Fibroblast of lung (primary cell): Measurements from ENCODE around the gene CEP128. TPM values are rescaled to one million over a fixed set of nuclear protein-coding genes. Genes with fewer than 3 reads are reported as not detected.

Source experiments
- DNase-seq, 2 donors: peaks; one replicate each; pipeline versions ENCODE4 v3.0.0 to v3.0.0-alpha.2; 2010; ENCODE audit warnings: low read depth in 2 of 2
- H2AFZ ChIP-seq: 2 replicates; pipeline ENCODE4 v1.5.1; 2012; ENCODE audit warnings: low read length, control low read depth, inconsistent platforms
- H3K27ac ChIP-seq: 2 replicates; pipeline ENCODE4 v1.5.1; 2011; ENCODE audit warnings: low read length, control low read depth; ENCODE audit not compliant: insufficient read depth
- H3K27me3 ChIP-seq: 2 replicates; pipeline ENCODE4 v1.5.1; 2011; ENCODE audit warnings: mild to moderate bottlenecking, low read length; ENCODE audit not compliant: control insufficient read depth, insufficient read depth
- H3K36me3 ChIP-seq: 2 replicates; pipeline ENCODE4 v1.5.1; 2011; ENCODE audit warnings: low read length; ENCODE audit not compliant: control insufficient read depth, insufficient read depth
- H3K4me1 ChIP-seq: 2 replicates; pipeline ENCODE4 v1.5.1; 2011; ENCODE audit warnings: low read length; ENCODE audit not compliant: control insufficient read depth, insufficient read depth; ENCODE audit errors: extremely low read depth
- H3K4me2 ChIP-seq: 2 replicates; pipeline ENCODE4 v1.5.1; 2011; ENCODE audit warnings: low read length, control low read depth; ENCODE audit not compliant: insufficient read depth; ENCODE audit errors: extremely low read depth
- H3K4me3 ChIP-seq, 4 experiments: fragments of 200-600 bp in 1 of 4; sonication (generic) in 1 of 4; replicated peaks in 1 of 4; 2 replicates each; pipeline ENCODE4 v1.5.1; 2011 to 2016; ENCODE audit warnings: low read length in 4 of 4, low read depth in 3 of 4, mild to moderate bottlenecking in 3 of 4, control low read depth in 2 of 4, inconsistent platforms in 1 of 4, mixed read lengths in 1 of 4; ENCODE audit not compliant: insufficient read depth in 1 of 4; ENCODE audit errors: control extremely low read depth in 1 of 4
- H3K79me2 ChIP-seq: 2 replicates; pipeline ENCODE4 v1.5.1; 2012; ENCODE audit warnings: mild to moderate bottlenecking, low read length, inconsistent platforms; ENCODE audit not compliant: control insufficient read depth, insufficient read depth
- H3K9ac ChIP-seq: 2 replicates; pipeline ENCODE4 v1.5.1; 2011; ENCODE audit warnings: mild to moderate bottlenecking, low read length, control low read depth; ENCODE audit not compliant: insufficient read depth
- H3K9me3 ChIP-seq: 2 replicates; pipeline ENCODE4 v1.5.1; 2012; ENCODE audit warnings: low read depth, low read length; ENCODE audit not compliant: control insufficient read depth, insufficient read depth
- H4K20me1 ChIP-seq: 2 replicates; pipeline ENCODE4 v1.5.1; 2011; ENCODE audit warnings: low read length; ENCODE audit not compliant: control insufficient read depth, insufficient read depth; ENCODE audit errors: extremely low read depth
- EZH2 ChIP-seq: IDR thresholded peaks from 2 replicates; pipeline ENCODE4 v1.5.1; 2012; ENCODE audit warnings: low read length, control low read depth, mild to moderate bottlenecking; ENCODE audit errors: missing control alignments
- polyA plus RNA-seq, 2 donors: library from polyadenylated mRNA; depleted of rRNA in 1 of 2; stranded (reverse) in 1 of 2; unstranded in 1 of 2; fragments of >200 nt; gene quantifications; 2 replicates each; pipeline ENCODE4 v1.2.1, GENCODE V29; 2011 to 2012; ENCODE audit warnings: missing spikeins in 1 of 2
- total RNA-seq: library from RNA; depleted of rRNA; stranded (reverse); fragments of >200 nt; gene quantifications from 2 replicates; pipeline ENCODE4 v1.2.1, GENCODE V29; 2014
- TF ChIP-seq, protein P1 (sequence below), 2 donors: IDR thresholded peaks in 1 of 2; conservative IDR thresholded peaks in 1 of 2; 1 replicate in 1 of 2; 2 replicates in 1 of 2; pipeline ENCODE4 v1.5.1; 2011 to 2012; ENCODE audit warnings: low read length in 2 of 2, control low read depth in 1 of 2, inconsistent platforms in 1 of 2, low read depth in 1 of 2, mild to moderate bottlenecking in 1 of 2

Gene CEP128
- total and polyA plus RNA-seq, 2 donors (not counting 1 experiment from before 2014, with no cell fraction given) = 1.3 to 7.8 TPM

DNA sequence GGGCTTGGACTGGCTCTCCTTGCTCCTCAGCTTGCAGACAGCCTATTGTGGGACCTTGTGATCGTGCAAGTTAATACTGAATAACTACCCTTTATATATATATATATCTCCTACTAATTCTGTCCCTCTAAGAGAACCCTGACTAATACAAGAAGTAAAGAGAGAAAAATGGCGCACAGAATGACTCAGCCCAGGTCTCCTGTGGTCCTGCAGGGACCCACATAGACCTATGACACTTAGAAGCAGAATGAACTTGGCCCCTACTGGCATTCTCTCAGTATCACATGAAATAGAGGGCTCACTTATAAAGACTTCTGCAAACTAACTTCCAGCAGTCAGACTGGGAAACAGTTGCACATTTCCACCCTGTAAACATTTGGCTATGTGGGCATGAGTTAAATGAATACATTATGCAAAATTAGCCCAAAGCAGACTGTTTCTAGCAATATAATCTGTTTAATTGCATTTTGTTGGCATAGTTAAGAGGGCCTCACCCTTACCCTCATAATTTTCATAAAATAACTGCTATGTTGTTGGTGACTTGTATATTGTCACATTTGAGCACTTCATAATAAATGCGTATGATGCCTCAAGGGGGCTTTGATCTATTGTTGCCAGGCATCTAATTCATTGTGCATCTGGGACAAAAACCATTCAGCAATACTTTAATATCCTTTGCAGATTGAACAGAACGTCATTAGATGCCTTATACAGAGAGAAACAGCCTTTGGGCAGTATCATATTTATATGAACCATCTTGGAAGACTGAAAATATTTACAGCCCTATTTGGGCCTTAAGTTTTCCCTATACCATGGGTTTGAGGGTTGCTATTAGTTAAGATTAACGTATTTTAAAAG lies 380.5 kb downstream of the CEP128 start:
- Histone ChIP-seq H3K27ac (no peak overlapping the region), H3K79me2 (no peaks in the 10 kb centered on the region), H3K9ac (no peak overlapping the region), H3K9me3 (no peaks in the 10 kb centered on the region), H3K4me3 (no peak overlapping the region), H3K27me3 (no peaks in the 10 kb centered on the region), H2AFZ (no peak overlapping the region), H4K20me1 (no peaks in the 10 kb centered on the region), H3K4me1 (no peaks in the 10 kb centered on the region), H3K36me3 (no peaks in the 10 kb centered on the region), H3K4me2 (no peak overlapping the region)
- DNase-seq = no peak
- TF ChIP-seq EZH2 = no peak
- TF ChIP-seq, protein P1, sequence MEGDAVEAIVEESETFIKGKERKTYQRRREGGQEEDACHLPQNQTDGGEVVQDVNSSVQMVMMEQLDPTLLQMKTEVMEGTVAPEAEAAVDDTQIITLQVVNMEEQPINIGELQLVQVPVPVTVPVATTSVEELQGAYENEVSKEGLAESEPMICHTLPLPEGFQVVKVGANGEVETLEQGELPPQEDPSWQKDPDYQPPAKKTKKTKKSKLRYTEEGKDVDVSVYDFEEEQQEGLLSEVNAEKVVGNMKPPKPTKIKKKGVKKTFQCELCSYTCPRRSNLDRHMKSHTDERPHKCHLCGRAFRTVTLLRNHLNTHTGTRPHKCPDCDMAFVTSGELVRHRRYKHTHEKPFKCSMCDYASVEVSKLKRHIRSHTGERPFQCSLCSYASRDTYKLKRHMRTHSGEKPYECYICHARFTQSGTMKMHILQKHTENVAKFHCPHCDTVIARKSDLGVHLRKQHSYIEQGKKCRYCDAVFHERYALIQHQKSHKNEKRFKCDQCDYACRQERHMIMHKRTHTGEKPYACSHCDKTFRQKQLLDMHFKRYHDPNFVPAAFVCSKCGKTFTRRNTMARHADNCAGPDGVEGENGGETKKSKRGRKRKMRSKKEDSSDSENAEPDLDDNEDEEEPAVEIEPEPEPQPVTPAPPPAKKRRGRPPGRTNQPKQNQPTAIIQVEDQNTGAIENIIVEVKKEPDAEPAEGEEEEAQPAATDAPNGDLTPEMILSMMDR (conservative IDR thresholded peaks at IDR 0.05 in 1 of 2, IDR thresholded peaks at IDR 0.05 in 1 of 2; ENCODE audit: low read depth in 1 of 2, low read length in 2 of 2) = no peak

DNA sequence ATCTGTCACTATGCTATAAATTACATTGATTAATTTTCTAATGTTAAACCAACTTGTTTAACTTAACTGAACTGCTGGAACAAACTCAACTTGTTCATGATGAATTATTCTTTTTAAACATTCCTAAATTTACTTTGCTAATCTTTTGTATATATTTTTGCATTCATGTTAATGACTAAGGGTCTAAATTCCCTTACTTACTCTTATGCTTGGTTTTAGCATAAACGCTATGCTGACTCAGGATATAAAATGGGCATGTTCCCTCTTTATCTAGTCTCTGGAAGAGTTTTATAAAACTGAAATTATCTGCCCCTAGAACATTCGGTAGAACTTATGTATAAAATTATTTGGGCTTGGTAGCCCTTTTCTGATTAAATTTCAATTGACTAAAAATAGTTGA lies 387.4 kb downstream of the CEP128 start:
- no peak overlapping the region for H3K9ac ChIP-seq
- no peaks in the 10 kb centered on the region for H4K20me1 ChIP-seq
- H3K4me1 ChIP-seq = no peaks in the 10 kb centered on the region
- no peak overlapping the region for H2AFZ ChIP-seq
- no peaks in the 10 kb centered on the region for H3K9me3 ChIP-seq
- H3K4me3 ChIP-seq = no peak overlapping the region
- H3K27me3 ChIP-seq = no peaks in the 10 kb centered on the region
- no peak for TF ChIP-seq EZH2
- H3K36me3 ChIP-seq = no peaks in the 10 kb centered on the region
- no peak overlapping the region for H3K4me2 ChIP-seq
- no peak overlapping the region for H3K27ac ChIP-seq
- DNase-seq = peak; percentile 8 to 22
- H3K79me2 ChIP-seq = no peaks in the 10 kb centered on the region

DNA sequence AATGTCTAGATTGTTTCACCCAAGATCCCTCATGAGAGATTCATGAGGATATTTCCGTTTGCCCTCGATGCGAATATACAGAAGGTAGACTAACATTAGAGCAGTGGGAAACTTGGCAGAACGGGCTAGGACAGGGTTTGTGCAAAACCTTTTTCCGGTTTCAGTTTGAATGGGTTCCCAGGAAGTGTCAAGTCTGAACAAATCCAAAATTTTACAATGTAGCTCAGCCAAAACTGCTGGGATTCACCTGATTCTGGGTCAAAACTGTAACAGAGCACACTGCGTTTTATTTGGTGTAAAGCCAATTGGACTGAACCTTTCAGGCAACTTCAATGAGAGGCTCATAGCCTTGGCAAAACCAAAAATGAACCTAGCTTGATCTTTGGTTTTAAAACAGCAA lies 392.4 kb downstream of the CEP128 start:
- peak in 1 of 2 donors; percentile 4 for DNase-seq

More for the DNA sequence above, 392.4 kb downstream of the CEP128 start:
- Histone ChIP-seq H3K27me3 (no peaks in the 10 kb centered on the region), H3K9me3 (no peaks in the 10 kb centered on the region), H3K4me1 (no peaks in the 10 kb centered on the region), H4K20me1 (no peaks in the 10 kb centered on the region), H3K4me2 (no peak overlapping the region), H3K27ac (no peak overlapping the region), H2AFZ (no peak overlapping the region), H3K79me2 (no peaks in the 10 kb centered on the region), H3K9ac (no peak overlapping the region), H3K36me3 (no peaks in the 10 kb centered on the region), H3K4me3 (no peak overlapping the region)
- TF ChIP-seq EZH2 = no peak
- TF ChIP-seq, protein P1 (conservative IDR thresholded peaks at IDR 0.05 in 1 of 2, IDR thresholded peaks at IDR 0.05 in 1 of 2; ENCODE audit: low read depth in 1 of 2, low read length in 2 of 2) = no peak
